COLO668 (cell line): ENCODE results near the gene SHISA2.

Experiments
- DNase-seq: peaks from one replicate; lab custom pipeline; 2025; ENCODE audit not compliant: unreplicated experiment; lab: John Stamatoyannopoulos, UW

The SHISA2 gene

GRCh38 chr13:26019881-26020870, 31.6 kb downstream of the SHISA2 start:
- peak; percentile 49 for DNase-seq

GRCh38 chr13:26019251-26019650, 32.6 kb downstream of the SHISA2 start:
- no peak for DNase-seq

- DNase-seq: no peak
Observed at GRCh38 chr13:26017932-26018665, 33.7 kb downstream of the SHISA2 start.

GRCh38 chr13:26017196-26017921, 34.5 kb downstream of the SHISA2 start:
- DNase-seq: no peak

GRCh38 chr13:26016189-26016588, 35.6 kb downstream of the SHISA2 start:
- no peak for DNase-seq

- no peak for DNase-seq
Observed at GRCh38 chr13:26015271-26016125, 36.3 kb downstream of the SHISA2 start.

GRCh38 chr13:26012995-26013394, 38.8 kb downstream of the SHISA2 start:
- DNase-seq: no peak

- no peak for DNase-seq
Observed at GRCh38 chr13:26011996-26012821, 39.6 kb downstream of the SHISA2 start.

- no peak for DNase-seq
Observed at GRCh38 chr13:26011208-26011573, 40.6 kb downstream of the SHISA2 start.

GRCh38 chr13:26010487-26011207, 41.2 kb downstream of the SHISA2 start:
- DNase-seq: peak; percentile 82

GRCh38 chr13:26007261-26008125, 44.3 kb downstream of the SHISA2 start:
- DNase-seq: no peak
